SK-N-DZ (cell line): Measurements from ENCODE around the gene FGD1.

Source experiments
- DNase-seq: peaks from one replicate; pipeline ENCODE4 v3.0.0-alpha.2; 2015; ENCODE audit warnings: low spot score

FGD1 gene

DNA sequence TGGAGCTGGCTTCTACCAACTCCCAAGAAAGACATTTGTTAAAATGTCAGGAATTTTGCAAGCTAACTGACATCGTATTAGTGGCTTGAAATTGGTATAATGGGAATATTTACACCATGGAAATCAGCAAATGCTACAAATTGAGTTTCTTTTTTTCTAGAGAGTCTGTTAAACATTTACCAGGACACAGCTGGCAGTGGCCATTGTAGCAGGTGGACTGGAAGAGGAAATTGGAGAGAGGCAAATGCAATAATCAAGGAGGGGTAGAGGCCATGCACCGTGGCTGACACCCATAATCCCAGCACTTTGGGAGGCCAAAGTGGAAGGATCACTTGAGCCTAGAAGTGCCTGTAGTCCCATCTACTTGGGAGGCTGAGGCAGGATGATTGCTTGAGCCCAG, 88.8 kb downstream of the FGD1 start:
- DNase-seq = no peak

DNA sequence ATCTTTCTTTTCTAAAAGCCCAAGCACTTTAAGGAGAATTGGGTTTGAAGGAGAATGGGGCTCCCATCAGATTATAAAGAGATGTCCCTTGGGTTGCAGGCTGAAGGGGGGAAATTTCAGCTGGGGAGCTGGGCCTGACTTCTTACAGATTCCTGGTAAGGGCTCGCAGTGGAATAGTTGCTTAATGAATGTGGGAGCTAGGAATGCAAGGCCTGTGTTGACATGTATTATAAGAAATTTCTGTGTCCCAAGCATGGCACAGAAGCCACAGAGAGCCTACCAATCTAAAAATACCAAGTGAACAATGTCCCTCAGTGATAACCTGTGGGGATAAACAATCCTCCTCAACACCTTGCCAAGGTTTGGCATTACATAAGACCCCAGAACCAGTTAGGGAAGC, 98.9 kb downstream of the FGD1 start:
- no peak for DNase-seq
